Ectodermal cell (in vitro differentiated cells): Measurements from ENCODE around the gene MPP1.

Experiments
- H3K27ac ChIP-seq: 2 replicates; pipeline ENCODE4 v1.7.0; 2013; ENCODE audit warnings: mild to moderate bottlenecking, low read depth, low read length; ENCODE audit not compliant: insufficient read depth, poor library complexity, severe bottlenecking
- H3K27me3 ChIP-seq: 2 replicates; pipeline ENCODE4 v1.7.0; 2013; ENCODE audit warnings: mild to moderate bottlenecking, low read length; ENCODE audit not compliant: insufficient read depth, control insufficient read depth, poor library complexity, severe bottlenecking
- H3K36me3 ChIP-seq: one replicate; pipeline ENCODE4 v1.7.0; 2013; ENCODE audit warnings: low read length; ENCODE audit not compliant: control insufficient read depth, insufficient read depth
- H3K4me1 ChIP-seq: one replicate; pipeline ENCODE4 v1.7.0; 2013; ENCODE audit warnings: low read length; ENCODE audit not compliant: control insufficient read depth, insufficient read depth
- H3K4me3 ChIP-seq: 2 replicates; pipeline ENCODE4 v1.7.0; 2013; ENCODE audit warnings: low read depth, low read length, control low read depth; ENCODE audit not compliant: insufficient read depth
- H3K9me3 ChIP-seq: 2 replicates; pipeline ENCODE4 v1.7.0; 2013; ENCODE audit warnings: mild to moderate bottlenecking, low read length, moderate library complexity; ENCODE audit not compliant: control insufficient read depth
- WGBS, 2 experiments: methylation state at CpG; one replicate each; pipeline ENCODE4 v1.1.7; 2013; ENCODE audit warnings: missing lambda C conversion rate in 2 of 2; 5-methylcytosine and 5-hydroxymethylcytosine counted together

The MPP1 gene

DNA sequence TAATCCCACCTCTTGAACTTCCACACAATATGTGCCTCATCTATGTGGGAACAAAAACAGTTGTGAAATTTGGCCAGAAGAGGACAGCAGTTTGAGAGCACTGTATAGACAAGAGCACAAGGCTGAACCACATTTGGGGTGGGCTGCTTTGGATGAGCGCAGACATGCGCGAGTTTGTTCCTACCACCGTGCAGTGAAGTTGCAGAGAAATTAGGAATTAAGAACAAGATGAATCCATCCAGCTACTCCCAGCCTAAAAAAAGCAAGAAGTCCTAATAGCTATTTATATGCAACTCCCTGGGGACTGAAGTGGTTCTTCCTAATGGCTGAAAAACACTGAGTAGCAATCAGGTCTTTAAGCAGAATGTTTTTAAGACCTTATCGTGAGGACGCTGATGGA lies 55.4 kb downstream of the MPP1 start:
- Histone ChIP-seq H3K4me1 (no peaks in the 10 kb centered on the region), H3K36me3 (no peaks in the 10 kb centered on the region), H3K9me3 (no peaks in the 10 kb centered on the region), H3K27ac (no peak overlapping the region), H3K27me3 (peaks cover 56% of the 10 kb centered on the region), H3K4me3 (no peak overlapping the region)
- WGBS, 2 experiments: 59 to 69% methylated on average over 5 to 6 of the region's 6 CpGs

DNA sequence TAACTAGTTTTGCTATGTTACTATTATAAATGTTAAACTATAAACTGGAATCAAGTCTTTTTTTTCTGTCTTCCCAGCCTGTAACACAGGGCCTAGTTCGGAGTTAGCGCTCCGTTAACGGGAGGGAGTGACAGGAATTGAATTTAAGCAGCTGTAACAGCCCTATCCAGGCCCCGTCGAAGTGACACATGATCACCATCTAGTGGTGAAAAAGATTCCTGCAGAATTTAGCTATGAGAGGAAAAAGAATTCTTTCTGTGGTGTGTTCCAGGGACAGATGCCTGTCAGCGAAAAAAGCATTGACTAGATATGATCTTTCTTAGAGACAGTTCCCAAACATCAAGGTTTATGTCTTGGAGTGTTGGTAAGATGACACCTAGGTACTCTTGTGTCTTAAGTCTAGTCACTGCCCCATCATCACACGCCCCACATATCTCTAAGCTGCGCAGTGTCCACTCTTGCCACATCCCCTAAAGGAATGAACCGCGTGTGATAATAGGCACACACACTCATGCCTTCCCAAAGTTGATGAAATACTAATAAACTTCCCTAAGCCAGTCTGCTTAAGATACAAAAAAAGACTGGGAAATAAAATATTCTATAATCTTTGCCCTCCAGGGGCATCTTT lies 56.5 kb downstream of the MPP1 start:
- Histone ChIP-seq H3K27ac (no peak overlapping the region), H3K27me3 (peaks cover 53% of the 10 kb centered on the region), H3K9me3 (no peaks in the 10 kb centered on the region), H3K36me3 (no peaks in the 10 kb centered on the region), H3K4me3 (no peak overlapping the region), H3K4me1 (no peaks in the 10 kb centered on the region)
- WGBS, 2 experiments: 34 to 35% methylated on average over 11 of the region's 11 CpGs

DNA sequence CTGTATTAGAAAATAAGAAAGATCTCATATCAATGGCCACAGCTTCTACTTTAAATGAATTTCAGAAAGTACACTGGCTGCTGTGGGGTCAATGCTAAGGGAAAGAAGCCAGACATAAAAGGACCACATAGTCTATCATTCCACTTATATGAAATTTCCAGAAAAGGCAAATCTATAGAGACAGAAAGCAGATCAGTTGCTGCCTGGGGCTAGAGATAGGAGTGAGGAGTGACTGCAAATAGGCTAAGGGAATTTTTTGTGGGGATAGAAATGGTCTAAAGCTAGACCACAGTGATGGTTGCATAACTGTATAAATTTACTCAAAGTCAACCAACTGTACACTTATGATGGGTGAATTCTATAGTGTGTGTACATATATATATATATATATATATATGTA lies 62.7 kb downstream of the MPP1 start:
- H3K27me3 ChIP-seq: no peaks in the 10 kb centered on the region
- no peaks in the 10 kb centered on the region for H3K36me3 ChIP-seq
- H3K27ac ChIP-seq: no peak overlapping the region
- no peak overlapping the region for H3K4me3 ChIP-seq
- H3K4me1 ChIP-seq: no peaks in the 10 kb centered on the region
- H3K9me3 ChIP-seq: no peaks in the 10 kb centered on the region

DNA sequence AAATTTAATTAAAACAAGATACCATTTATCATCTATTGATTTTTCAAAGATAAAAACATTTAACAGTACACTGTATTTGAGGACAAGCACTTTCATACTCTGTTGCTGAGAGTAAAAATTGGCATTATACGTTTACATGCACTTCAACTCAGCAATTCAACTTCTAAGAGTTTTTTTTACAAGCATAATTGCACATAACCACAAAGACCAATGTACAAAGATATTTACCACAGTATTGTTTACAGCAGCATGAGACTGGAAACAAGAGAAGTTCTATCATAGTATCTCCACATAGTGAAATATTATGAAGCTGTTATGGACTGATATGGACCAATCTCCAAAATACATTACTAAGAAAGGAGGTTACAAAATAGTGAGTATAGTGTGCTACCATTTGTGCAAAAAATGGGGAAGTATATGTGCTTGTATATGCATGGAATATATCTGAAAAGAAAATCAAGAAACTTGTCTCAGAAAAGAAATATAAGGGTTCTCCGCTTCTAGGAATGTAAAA lies 65.3 kb downstream of the MPP1 start:
- no peaks in the 10 kb centered on the region for H3K36me3 ChIP-seq
- no peaks in the 10 kb centered on the region for H3K9me3 ChIP-seq
- H3K27me3 ChIP-seq: no peaks in the 10 kb centered on the region
- H3K27ac ChIP-seq: no peak overlapping the region
- no peak overlapping the region for H3K4me3 ChIP-seq
- H3K4me1 ChIP-seq: no peaks in the 10 kb centered on the region
- WGBS, 2 experiments: 89 to 94% methylated on average over 2 of the region's 2 CpGs

DNA sequence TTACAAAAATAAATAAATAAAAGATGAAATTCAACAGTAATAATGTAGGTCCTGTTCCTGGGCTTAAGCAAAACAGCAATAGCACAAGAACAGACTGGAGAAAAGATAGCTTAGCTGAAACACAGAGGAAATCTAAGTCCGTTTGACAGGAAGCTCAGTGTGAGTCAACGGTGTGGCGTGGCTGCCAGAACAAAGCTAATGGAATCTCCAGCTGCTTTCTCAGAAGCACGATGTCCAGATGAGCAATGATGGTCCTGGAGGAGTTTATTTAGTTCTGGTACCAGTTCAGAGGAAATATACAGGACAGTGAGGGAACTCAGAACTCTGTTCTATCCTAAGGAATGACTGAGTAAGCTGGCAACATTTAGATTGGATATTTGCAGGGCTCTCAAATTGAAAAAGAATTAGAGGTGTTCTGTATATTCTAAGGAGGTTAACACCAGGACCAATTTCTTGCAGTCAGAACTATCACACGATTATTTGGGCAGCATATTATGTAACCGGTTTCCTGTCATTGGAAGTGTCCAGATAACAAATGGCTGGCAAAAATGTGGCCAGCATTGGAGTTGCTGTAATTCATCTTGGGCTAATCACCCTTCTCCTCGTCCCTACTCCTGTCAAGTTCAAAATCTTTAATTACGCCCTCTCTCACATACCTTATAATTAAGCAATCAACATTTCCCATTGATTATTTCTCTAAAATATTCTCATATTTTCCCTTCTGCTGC lies 67.1 kb downstream of the MPP1 start:
- WGBS, 2 experiments: 71 to 79% methylated on average over 8 of the region's 8 CpGs
- no peaks in the 10 kb centered on the region for H3K36me3 ChIP-seq
- no peaks in the 10 kb centered on the region for H3K4me1 ChIP-seq
- no peaks in the 10 kb centered on the region for H3K9me3 ChIP-seq
- H3K27ac ChIP-seq: no peak overlapping the region
- H3K4me3 ChIP-seq: no peak overlapping the region
- no peaks in the 10 kb centered on the region for H3K27me3 ChIP-seq

DNA sequence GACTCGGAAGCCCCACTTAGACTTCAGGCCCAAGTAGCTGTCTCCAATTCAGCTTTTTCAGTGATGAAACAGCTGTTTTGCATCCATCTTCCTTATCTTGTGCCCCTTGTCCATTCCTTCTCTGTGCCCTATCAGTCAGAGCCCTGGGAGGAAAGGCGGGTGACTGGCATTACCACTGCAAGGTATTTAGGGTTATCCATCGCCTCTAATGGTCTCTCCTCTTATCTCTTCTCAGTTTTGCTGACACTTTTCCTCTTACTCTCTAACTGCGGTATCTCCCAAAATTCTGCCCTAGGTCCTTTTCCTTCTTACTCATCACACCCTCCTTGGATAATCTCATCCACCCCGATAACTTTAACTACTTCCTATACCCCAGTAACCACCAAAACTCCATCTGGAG lies 68.1 kb downstream of the MPP1 start:
- 95 to 96% methylated on average over 5 of the region's 5 CpGs for WGBS, 2 experiments
- Histone ChIP-seq H3K9me3 (no peaks in the 10 kb centered on the region), H3K4me1 (no peaks in the 10 kb centered on the region), H3K4me3 (no peak overlapping the region), H3K27ac (no peak overlapping the region), H3K27me3 (no peaks in the 10 kb centered on the region), H3K36me3 (no peaks in the 10 kb centered on the region)

DNA sequence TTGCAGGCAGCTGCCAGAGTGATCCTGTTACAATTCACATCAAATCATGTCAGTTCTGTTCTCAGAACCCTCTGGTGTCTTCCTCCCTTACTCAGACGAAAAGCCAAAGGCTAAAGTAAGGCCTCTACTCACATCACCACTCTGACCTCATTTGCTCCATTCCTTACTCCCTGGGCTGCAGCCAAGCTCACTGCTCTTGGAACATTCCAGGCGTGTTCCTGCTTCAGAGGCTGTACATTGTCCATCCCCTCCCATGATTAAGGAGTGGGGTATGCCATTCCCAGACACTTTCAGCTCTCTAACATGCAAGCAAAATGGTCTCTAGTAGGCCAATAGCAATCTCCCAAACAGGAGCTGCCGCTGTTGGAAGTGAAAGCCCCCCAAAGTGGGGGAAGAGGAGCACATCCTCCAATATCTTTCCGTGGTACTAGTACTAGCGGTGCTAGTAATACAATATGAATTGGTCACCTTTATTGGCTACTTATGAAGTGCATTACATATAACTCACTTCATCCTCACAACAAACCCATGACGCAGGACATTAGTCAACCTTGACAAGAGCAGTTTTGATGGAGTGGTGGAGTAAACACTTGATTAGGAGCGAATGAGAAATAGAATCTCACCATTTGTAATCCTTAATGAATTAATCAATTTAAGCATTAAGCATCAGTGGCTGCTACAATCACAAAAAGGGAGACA lies 69.4 kb downstream of the MPP1 start:
- no peak overlapping the region for H3K27ac ChIP-seq
- no peaks in the 10 kb centered on the region for H3K36me3 ChIP-seq
- H3K9me3 ChIP-seq: no peaks in the 10 kb centered on the region
- H3K27me3 ChIP-seq: no peaks in the 10 kb centered on the region
- 85 to 88% methylated on average over 3 to 6 of the region's 7 CpGs for whole genome bisulfite sequencing, 2 experiments
- H3K4me1 ChIP-seq: no peaks in the 10 kb centered on the region
- H3K4me3 ChIP-seq: no peak overlapping the region

DNA sequence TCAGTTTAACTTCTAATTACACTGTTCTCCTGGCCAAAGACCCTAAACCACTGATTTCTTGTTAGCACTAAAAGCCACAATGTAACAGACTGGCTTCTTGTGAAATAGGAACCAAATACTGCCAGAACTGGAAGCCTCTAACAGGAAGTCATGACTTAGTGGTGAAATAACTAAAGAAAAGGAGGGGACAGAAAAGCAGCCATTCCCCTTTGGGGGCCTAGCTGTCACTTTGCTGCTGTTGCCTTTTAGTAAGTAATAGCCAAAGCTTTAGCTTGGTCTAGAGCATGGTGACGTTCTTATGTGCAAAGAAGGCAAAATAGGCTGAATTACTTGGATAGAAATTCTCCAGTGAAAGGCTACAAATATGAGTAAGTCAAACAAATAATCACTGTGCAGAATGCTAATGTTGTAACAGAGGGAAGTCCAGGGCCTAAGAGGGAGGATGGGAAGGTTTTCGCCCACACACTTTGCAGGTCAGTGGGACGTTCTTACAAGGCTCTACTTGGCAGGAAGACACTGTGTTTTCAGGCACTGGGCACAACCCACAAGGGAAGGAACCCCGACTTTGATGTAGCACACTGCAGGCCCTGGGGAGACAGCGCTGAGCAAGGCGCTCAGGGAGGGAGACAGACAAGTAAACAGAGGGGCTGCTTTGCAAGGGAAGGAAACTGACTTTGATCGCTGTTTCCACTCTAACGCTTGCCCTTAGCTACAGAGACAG lies 71.1 kb downstream of the MPP1 start:
- Histone ChIP-seq H3K4me3 (no peak overlapping the region), H3K27ac (no peak overlapping the region), H3K36me3 (no peaks in the 10 kb centered on the region), H3K9me3 (no peaks in the 10 kb centered on the region), H3K4me1 (no peaks in the 10 kb centered on the region), H3K27me3 (no peaks in the 10 kb centered on the region)
- WGBS, 2 experiments: 81 to 86% methylated on average over 8 of the region's 8 CpGs

DNA sequence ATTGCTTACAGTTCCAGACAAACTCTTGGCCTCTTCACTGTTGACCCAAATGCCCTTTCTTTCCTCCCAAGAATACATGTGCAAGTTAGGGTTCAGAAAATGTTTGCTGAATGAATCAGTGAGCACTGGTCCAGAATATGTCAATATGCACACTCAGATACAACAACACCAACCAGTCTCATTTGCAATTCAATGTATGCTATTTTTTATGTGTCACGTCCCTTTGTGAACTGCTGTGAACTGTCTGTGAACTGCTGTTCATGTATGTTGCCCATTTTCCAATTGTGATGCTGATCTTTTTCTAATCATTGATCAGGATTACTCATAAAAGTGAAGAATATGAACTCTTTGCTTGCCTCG lies 72.2 kb downstream of the MPP1 start:
- no peaks in the 10 kb centered on the region for H3K36me3 ChIP-seq
- no peaks in the 10 kb centered on the region for H3K9me3 ChIP-seq
- H3K27ac ChIP-seq: no peak overlapping the region
- H3K4me1 ChIP-seq: no peaks in the 10 kb centered on the region
- H3K27me3 ChIP-seq: no peaks in the 10 kb centered on the region
- no peak overlapping the region for H3K4me3 ChIP-seq
- 90 to 93% methylated on average over 2 of the region's 2 CpGs for WGBS, 2 experiments
